ENCODE results near the gene RBM3.
A peak's percentile ranks its signal among the peaks of the same experiment; 100 is the strongest.
"Not testable (repeated sequence)": the region's sequence is repeated elsewhere in the genome, so short reads cannot be mapped to it uniquely, and the experiment has no call there.

Gene RBM3

DNA sequence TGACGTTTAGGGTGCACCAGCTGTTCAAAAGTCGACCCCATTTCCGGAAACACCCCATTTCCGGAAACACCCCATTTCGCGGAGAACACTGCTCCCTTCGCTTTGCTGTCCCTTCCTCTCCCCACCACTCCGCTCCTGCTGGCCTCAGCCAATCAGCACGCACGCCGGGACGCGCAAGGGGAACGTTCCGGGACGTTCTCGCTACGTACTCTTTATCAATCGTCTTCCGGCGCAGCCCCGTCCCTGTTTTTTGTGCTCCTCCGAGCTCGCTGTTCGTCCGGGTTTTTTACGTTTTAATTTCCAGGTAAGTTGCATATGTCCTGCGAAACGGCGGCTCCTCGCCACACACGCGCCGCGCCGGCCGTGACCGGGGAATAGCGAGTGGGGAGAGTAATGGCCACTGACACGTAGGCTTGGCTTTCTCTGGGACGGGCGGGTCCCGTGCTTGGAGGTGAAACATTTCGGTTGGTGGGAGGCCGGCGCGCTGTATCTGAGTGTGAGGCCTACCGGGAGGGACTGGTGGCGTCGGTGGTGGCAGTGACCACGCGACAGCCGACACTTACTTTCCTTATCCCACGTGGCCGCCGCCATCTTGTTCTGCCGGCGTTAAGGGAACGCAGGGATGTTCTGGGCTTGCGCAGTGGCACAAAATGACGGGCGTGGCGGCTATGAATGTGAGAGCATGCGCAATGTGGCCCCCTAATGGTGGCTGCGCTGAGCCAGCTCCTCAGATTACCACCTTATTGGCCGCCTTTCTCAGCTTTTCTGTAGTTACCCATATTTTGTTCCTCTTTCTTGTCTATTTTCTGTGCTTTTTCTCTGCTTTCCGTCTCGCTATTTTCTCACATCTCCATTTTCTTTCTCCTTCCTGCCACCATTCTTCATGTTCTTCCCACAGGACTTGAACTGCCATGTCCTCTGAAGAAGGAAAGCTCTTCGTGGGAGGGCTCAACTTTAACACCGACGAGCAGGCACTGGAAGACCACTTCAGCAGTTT is at the start of gene RBM3:
TSS of gene RBM3 (plus strand) at position 215 of the 997 bp plus-strand sequence. CDS start at position 912, 697 bp downstream.
- DNase-seq (ENCODE audit: low read depth), result peak; percentile 76

- DNase-seq (ENCODE audit: low read depth), result not testable (repeated sequence)
Observed at GRCh38 chrX:48525853-48526252, 48.4 kb upstream of the RBM3 start.

DNA sequence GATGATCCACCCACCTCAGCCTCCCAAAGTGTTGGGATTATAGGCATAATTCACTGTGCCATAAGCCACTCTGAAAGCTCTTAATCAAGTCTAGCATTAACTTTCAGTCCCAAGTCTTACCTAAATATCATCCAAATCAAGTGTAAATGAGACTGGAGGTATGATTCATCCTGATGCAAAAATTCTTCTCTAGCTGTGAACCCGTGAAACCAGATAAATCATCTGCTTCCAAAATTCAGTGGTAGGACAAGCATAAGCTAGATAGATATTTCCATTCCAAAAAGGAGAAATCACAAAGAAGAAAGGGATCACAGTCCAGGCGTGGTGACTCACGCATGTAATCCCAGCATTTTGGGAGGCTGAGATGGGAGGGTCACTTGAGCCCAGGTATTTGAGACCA is 43.5 kb upstream of the RBM3 start:
- no peak for DNase-seq (ENCODE audit: low read depth)

GRCh38 chrX:48531358-48531959 is 42.8 kb upstream of the RBM3 start:
- DNase-seq (ENCODE audit: low read depth), result no peak

GRCh38 chrX:48532161-48532560 is 42.1 kb upstream of the RBM3 start:
- no peak for DNase-seq (ENCODE audit: low read depth)

GRCh38 chrX:48533165-48533564 is 41.1 kb upstream of the RBM3 start:
- DNase-seq (ENCODE audit: low read depth), result no peak

GRCh38 chrX:48538641-48539344 is 35.5 kb upstream of the RBM3 start:
- DNase-seq (ENCODE audit: low read depth), result no peak

- DNase-seq (ENCODE audit: low read depth), result peak; percentile 77
Observed at GRCh38 chrX:48539345-48540027, 34.8 kb upstream of the RBM3 start, which contains the start of gene TBC1D25. TSS of gene TBC1D25 (plus strand) at chrX:48539714. CDS start at chrX:48539798, 84 bp downstream.

- no peak for DNase-seq (ENCODE audit: low read depth)
Observed at GRCh38 chrX:48540028-48540375, 34.3 kb upstream of the RBM3 start.

- DNase-seq (ENCODE audit: low read depth), result no peak
Observed at GRCh38 chrX:48540480-48540879, 33.8 kb upstream of the RBM3 start.

DNA sequence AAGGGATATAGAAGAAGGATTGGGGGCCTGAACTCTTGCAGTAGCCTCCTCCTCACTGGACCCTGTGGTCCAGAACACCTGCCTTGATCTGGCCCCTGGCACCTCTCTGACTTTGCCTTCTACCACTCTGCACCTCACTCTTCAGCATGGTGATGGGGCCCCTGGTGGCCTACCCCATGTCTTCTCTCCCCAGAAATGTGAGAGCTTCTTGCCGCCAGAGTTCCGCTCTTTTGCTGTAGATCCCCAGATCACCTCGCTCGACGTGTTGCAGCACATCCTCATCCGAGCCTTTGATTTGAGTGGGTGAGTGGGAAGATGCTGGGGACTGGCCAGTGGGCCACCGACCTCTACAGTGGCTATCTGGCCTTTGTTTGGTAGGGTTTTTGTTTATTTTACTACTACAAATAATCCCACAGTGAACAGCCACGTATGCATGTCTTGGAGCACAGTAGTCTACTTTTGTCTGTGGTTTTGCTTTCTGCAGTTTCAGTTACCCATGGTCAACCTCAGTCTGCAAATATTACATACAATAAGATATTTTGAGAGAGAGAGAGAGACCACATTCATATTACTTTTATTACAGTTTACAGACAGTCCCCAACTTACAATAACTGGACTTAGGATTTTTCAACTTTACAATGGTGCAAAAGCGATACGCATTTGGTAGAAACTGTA is 33.0 kb upstream of the RBM3 start:
- no peak for DNase-seq (ENCODE audit: low read depth)

GRCh38 chrX:48548871-48549270 is 25.4 kb upstream of the RBM3 start:
- DNase-seq (ENCODE audit: low read depth), result no peak

DNA sequence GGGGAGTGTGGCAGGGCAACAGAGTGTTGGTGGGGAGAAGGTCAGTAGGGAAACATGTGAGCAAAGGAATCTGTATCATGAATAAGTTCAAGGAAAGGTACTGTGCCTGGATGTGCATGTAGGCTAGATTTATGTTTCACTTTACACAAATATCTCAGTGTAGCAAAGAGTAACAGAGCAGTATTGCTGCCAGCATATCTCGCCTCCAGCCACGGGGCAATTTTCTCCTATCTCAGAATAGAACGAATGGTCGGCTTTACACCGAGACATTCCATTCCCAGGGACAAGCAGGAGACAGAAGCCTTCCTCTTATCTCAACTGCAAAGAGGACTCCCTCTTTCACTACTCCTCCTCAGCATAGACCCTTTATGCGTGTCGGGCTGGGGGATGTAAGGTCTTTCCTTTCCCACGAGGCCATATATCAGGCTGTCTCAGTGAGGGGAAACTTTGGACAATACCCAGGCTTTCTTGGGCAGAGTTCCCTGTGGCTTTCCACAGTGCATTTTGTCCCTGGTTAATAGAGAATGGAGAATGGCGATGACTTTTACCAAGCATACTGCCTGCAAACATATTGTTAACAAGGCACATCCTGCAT is 18.5 kb upstream of the RBM3 start:
- DNase-seq (ENCODE audit: low read depth), result not testable (repeated sequence)

GRCh38 chrX:48558271-48558670 is 16.0 kb upstream of the RBM3 start:
- no peak for DNase-seq (ENCODE audit: low read depth)

DNA sequence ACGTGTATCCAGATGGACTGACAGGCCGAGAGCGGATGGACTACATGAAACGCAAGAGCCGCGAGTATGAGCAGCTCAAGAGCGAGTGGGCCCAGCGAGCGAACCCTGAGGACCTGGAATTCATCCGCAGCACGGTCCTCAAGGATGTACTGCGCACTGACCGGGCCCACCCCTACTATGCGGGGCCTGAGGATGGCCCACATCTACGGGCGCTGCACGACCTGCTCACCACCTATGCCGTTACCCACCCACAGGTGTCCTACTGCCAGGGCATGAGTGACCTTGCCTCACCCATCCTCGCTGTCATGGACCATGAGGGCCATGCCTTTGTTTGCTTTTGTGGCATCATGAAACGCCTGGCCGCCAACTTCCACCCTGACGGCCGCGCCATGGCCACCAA is 14.6 kb upstream of the RBM3 start:
- no peak for DNase-seq (ENCODE audit: low read depth)

DNA sequence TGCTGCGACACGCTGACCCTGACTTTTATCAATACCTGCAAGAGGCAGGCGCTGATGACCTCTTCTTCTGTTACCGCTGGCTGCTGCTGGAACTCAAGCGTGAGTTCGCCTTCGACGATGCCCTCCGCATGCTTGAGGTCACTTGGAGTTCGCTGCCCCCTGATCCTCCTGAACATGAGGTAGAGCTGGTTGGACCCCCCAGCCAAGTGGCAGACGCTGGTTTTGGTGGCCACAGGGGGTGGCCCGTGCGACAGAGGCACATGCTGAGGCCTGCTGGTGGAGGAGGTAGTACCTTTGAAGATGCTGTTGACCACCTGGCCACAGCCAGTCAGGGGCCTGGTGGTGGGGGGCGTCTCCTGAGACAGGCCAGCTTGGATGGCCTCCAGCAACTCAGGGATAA is 14.2 kb upstream of the RBM3 start:
- no peak for DNase-seq (ENCODE audit: low read depth)

DNA sequence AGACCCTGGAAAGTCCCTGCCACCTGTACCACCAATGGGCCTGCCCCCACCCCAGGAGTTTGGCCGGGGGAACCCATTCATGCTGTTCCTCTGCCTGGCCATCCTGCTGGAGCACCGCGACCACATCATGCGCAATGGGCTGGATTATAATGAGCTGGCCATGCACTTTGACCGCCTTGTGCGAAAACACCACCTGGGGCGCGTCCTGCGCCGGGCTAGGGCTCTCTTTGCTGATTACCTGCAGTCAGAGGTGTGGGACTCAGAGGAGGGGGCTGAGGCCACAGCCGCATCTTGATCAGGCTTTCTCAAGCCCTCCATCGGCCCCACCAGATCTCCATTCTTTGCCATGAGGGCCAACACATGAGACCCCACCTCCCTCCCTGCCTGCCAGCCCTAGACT is 13.6 kb upstream of the RBM3 start:
- DNase-seq (ENCODE audit: low read depth), result no peak

GRCh38 chrX:48569958-48570357 is 4.3 kb upstream of the RBM3 start:
- DNase-seq (ENCODE audit: low read depth), result no peak

DNA sequence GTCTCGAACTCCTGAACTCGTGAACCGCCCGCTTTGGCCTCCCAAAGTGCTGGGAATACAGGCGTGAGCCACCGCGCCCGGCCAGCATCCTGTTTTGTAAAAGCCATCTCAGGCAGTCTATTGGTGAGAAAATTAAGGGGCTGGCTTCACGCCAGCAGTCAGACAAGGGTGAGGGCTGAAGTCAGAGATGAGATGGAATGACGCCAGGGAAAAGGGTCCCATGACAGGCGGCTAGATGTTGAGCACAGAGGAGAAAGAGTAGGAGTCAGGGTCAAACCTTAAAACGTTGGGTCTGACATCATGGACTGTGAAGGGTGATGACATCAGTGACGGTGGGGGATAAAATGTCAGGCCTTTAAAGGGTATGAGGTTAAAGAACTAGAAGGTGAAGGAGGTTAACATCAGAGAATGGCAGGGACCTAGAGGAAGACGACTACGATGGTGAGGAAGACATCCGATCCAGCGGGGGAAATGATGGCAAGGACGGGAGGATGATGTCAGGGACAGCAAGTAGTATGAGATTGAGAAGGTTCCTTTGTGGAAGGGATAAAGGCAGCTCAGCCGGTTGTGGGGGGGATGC is 504 bp upstream of the RBM3 start:
- no peak for DNase-seq (ENCODE audit: low read depth)

DNA sequence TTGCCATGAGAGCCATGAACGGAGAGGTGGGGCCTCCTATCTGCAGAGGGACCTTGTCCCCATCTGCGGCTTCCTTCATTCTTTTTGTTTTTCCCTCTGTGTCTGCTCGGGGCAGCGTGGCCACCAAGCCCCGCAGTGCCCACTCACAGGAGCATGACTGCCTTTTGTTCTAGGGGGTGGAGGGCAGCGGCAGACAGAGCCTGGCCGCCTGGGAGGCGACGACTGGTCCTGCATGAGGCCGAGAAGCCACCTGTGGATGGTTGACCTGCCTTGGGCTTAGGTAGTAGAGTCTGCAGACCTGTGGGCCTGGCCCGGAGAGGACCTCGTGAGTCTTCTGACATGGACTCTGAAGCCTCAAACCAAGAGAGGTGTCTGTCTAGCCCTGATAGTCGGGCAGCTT is 1.4 kb downstream of the RBM3 start:
- DNase-seq (ENCODE audit: low read depth), result no peak

DNA sequence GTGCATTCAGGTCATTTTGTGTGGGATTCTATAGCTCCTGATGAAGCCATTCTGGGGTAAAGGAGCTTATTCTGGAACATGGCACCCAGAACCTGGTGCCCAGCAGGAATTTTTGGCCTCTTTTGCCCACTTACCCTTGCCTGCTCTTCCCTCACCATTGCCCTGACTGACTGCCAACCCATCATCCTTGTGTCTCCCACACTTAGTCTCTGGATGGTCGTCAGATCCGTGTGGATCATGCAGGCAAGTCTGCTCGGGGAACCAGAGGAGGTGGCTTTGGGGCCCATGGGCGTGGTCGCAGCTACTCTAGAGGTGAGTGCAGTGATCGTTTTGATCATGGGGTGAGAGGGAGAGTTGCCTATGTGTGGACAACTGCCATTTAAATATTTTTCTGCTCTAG is 1.8 kb downstream of the RBM3 start:
- DNase-seq (ENCODE audit: low read depth), result no peak
